Parathyroid adenoma (tissue), 2 donors: ENCODE results near the gene ATOH7.
"Not testable (repeated sequence)": the region's sequence is repeated elsewhere in the genome, so short reads cannot be mapped to it uniquely, and the experiment has no call there.

Experiments used
- H2AFZ ChIP-seq: fragments of 300-600 bp; sonication (generic); one replicate; pipeline ENCODE4 v1.7.0; 2017; ENCODE audit warnings: antibody characterized with exemption, mild to moderate bottlenecking
- H3K27ac ChIP-seq: fragments of 300-600 bp; sonication (generic); one replicate; pipeline ENCODE4 v1.7.0; 2017
- H3K27me3 ChIP-seq: fragments of 300-600 bp; sonication (generic); one replicate; pipeline ENCODE4 v1.7.0; 2017; ENCODE audit warnings: low read length; ENCODE audit not compliant: control insufficient read depth, insufficient read depth
- H3K36me3 ChIP-seq: fragments of 300-600 bp; sonication (generic); one replicate; pipeline ENCODE4 v1.7.0; 2017; ENCODE audit warnings: low read length; ENCODE audit not compliant: control insufficient read depth, insufficient read depth
- H3K4me1 ChIP-seq: fragments of 300-600 bp; sonication (generic); one replicate; pipeline ENCODE4 v1.7.0; 2017; ENCODE audit warnings: control low read depth
- H3K4me2 ChIP-seq: fragments of 300-600 bp; sonication (generic); one replicate; pipeline ENCODE4 v1.7.0; 2017; ENCODE audit warnings: low read length
- H3K4me3 ChIP-seq: fragments of 300-600 bp; sonication (generic); one replicate; pipeline ENCODE4 v1.7.0; 2017; ENCODE audit warnings: low read depth, low read length
- H3K79me2 ChIP-seq: fragments of 300-600 bp; sonication (generic); one replicate; pipeline ENCODE4 v1.7.0; 2017; ENCODE audit warnings: control low read depth
- H3K9ac ChIP-seq: fragments of 300-600 bp; sonication (generic); one replicate; pipeline ENCODE4 v1.7.0; 2017; ENCODE audit warnings: mild to moderate bottlenecking
- H3K9me3 ChIP-seq: fragments of 300-600 bp; sonication (generic); one replicate; pipeline ENCODE4 v1.7.0; 2017; ENCODE audit warnings: low read length; ENCODE audit not compliant: control insufficient read depth
- TF ChIP-seq, protein P1 (sequence below): fragments of 300-600 bp; sonication (generic); IDR thresholded peaks from one replicate; pipeline ENCODE4 v1.7.0; 2017; ENCODE audit warnings: antibody characterized with exemption, mild to moderate bottlenecking
- donor health status: primary hyperparathyroidism.

Gene ATOH7

DNA sequence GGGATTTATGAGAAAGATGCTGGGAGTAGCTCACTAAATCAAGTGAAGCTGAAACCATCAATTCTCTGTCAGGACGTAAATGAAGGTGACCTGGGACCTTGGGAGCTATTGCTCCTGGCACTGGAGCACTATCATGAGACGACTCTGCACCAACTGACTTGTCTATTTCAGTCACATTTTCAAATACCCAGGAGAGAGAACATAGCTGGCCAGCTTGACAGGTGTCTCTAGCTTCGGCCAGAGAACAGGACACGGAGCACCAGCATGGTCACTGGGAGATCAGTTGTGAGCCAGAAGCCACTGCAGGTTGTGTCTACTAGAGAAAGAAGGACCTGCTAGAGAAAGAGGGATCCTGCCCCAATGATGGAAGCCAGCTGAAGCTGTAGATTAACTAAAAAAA lies 17.4 kb upstream of the ATOH7 start:
- Histone ChIP-seq H3K79me2 (no peaks in the 10 kb centered on the region), H3K27ac (no peak overlapping the region), H3K4me3 (no peak overlapping the region), H3K36me3 (no peaks in the 10 kb centered on the region), H3K4me2 (no peak overlapping the region), H3K4me1 (no peaks in the 10 kb centered on the region), H3K27me3 (no peaks in the 10 kb centered on the region), H3K9ac (no peak overlapping the region), H2AFZ (no peak overlapping the region), H3K9me3 (no peaks in the 10 kb centered on the region)
- TF ChIP-seq, protein P1, sequence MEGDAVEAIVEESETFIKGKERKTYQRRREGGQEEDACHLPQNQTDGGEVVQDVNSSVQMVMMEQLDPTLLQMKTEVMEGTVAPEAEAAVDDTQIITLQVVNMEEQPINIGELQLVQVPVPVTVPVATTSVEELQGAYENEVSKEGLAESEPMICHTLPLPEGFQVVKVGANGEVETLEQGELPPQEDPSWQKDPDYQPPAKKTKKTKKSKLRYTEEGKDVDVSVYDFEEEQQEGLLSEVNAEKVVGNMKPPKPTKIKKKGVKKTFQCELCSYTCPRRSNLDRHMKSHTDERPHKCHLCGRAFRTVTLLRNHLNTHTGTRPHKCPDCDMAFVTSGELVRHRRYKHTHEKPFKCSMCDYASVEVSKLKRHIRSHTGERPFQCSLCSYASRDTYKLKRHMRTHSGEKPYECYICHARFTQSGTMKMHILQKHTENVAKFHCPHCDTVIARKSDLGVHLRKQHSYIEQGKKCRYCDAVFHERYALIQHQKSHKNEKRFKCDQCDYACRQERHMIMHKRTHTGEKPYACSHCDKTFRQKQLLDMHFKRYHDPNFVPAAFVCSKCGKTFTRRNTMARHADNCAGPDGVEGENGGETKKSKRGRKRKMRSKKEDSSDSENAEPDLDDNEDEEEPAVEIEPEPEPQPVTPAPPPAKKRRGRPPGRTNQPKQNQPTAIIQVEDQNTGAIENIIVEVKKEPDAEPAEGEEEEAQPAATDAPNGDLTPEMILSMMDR: no peak

DNA sequence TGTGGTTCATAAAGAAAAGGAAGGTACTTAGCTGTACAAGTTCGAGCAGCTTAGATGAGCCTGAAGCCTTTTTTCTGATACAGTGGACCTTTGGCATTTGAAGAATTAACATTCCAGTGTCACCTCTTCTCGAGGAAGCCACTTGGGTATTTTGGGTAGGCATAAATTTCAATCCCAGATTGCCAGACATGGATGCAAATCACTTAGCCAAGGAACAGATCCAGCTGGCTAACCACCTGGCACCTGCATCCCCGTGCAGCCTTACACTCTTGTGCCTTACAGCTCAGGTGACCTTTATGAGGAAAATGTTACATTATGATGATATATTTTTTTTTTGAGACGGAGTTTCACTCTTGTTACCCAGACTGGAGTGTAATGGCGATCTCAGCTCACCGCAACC lies 16.0 kb upstream of the ATOH7 start:
- no peak overlapping the region for H3K4me3 ChIP-seq
- no peaks in the 10 kb centered on the region for H3K9me3 ChIP-seq
- no peak overlapping the region for H3K27ac ChIP-seq
- H3K79me2 ChIP-seq: no peaks in the 10 kb centered on the region
- H3K36me3 ChIP-seq: no peaks in the 10 kb centered on the region
- no peak overlapping the region for H3K9ac ChIP-seq
- H3K4me2 ChIP-seq: no peak overlapping the region
- no peaks in the 10 kb centered on the region for H3K4me1 ChIP-seq
- no peaks in the 10 kb centered on the region for H3K27me3 ChIP-seq
- TF ChIP-seq, protein P1: no peak
- H2AFZ ChIP-seq: no peak overlapping the region

DNA sequence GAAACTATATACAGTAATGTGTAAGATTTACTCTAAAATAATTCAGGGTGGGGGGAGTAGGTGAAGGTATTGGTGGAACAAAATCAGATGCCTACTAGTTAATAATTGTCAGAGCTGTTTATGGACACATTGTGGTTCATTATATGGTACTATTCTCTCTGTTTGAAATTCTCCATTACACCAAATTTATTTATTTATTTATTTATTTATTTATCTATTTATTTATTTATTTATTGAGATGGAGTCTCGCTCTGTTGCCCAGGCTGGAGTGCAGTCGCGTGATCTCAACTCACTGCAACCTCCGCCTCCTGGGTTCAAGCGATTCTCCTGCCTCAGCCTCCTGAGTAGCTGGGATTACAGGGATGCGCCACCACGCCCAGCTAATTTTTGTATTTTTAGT lies 14.5 kb upstream of the ATOH7 start:
- H3K4me1 ChIP-seq, H3K4me3 ChIP-seq, H3K4me2 ChIP-seq, H3K9ac ChIP-seq, H3K36me3 ChIP-seq, H3K27me3 ChIP-seq, H3K79me2 ChIP-seq, H3K27ac ChIP-seq, H2AFZ ChIP-seq, H3K9me3 ChIP-seq: not testable (repeated sequence)

DNA sequence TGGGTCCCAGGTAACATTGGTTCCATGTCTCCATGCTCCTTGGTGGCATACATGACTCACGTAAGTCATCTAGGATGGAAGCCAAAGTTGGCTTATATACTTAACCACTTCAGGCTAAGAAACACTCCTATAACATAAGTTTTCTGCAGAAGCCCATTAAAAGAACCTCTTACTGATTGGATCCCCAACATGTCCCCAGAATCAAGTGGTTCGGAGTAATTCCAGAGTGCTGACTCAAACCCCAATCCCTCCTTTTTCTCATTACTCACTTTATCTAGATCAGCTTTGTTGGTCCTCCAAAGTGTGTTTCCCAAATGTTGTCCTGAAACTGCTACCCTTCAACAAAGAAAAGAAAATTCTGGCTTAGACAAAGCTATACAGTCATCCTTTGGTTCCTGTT lies 10.1 kb upstream of the ATOH7 start:
- H3K27ac ChIP-seq: no peak overlapping the region
- no peaks in the 10 kb centered on the region for H3K9me3 ChIP-seq
- H3K27me3 ChIP-seq: no peaks in the 10 kb centered on the region
- no peak overlapping the region for H2AFZ ChIP-seq
- TF ChIP-seq, protein P1: no peak
- H3K79me2 ChIP-seq: no peaks in the 10 kb centered on the region
- H3K4me2 ChIP-seq: no peak overlapping the region
- no peak overlapping the region for H3K4me3 ChIP-seq
- no peak overlapping the region for H3K9ac ChIP-seq
- no peaks in the 10 kb centered on the region for H3K36me3 ChIP-seq
- no peaks in the 10 kb centered on the region for H3K4me1 ChIP-seq

DNA sequence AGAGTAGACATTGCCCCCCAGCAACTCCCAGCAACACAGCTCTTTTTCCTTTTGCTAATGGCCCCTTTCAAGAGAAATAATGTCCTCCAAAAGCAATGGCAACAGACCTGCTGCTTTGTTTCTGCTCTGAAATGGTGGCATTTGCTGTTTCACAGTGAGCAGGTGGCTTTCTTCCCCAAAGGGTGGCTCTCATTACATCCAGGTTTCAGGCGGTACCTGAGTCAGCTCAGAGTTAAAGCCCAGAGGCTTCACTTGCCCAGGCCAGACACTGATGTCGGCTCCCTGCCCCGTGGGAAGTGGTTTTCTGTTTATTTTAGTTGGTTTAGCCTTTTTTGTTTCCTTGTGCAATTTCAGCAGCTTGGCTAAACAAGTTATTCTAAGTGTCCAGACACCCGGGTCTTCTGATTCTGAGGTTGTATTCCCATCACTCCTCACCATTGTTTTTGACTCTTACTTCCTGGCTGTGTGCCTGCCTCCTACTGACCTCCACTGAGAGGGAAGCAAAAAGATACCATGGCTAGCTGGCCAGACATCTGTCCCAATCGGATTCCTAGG lies 7.8 kb upstream of the ATOH7 start:
- H3K36me3 ChIP-seq: no peaks in the 10 kb centered on the region
- H3K27me3 ChIP-seq: no peaks in the 10 kb centered on the region
- TF ChIP-seq, protein P1: no peak
- H3K79me2 ChIP-seq: no peaks in the 10 kb centered on the region
- no peak overlapping the region for H3K4me2 ChIP-seq
- no peaks in the 10 kb centered on the region for H3K4me1 ChIP-seq
- H3K4me3 ChIP-seq: no peak overlapping the region
- no peak overlapping the region for H3K9ac ChIP-seq
- no peak overlapping the region for H3K27ac ChIP-seq
- no peaks in the 10 kb centered on the region for H3K9me3 ChIP-seq
- H2AFZ ChIP-seq: no peak overlapping the region
